Ectodermal cell (in vitro differentiated cells): ENCODE data around the gene CEP41.

ENCODE experiments used
- H3K27ac ChIP-seq: 2 replicates; pipeline ENCODE4 v1.7.0; 2013; ENCODE audit warnings: mild to moderate bottlenecking, low read depth, low read length; ENCODE audit not compliant: insufficient read depth, poor library complexity, severe bottlenecking
- H3K27me3 ChIP-seq: 2 replicates; pipeline ENCODE4 v1.7.0; 2013; ENCODE audit warnings: mild to moderate bottlenecking, low read length; ENCODE audit not compliant: insufficient read depth, control insufficient read depth, poor library complexity, severe bottlenecking
- H3K36me3 ChIP-seq: one replicate; pipeline ENCODE4 v1.7.0; 2013; ENCODE audit warnings: low read length; ENCODE audit not compliant: control insufficient read depth, insufficient read depth
- H3K4me1 ChIP-seq: one replicate; pipeline ENCODE4 v1.7.0; 2013; ENCODE audit warnings: low read length; ENCODE audit not compliant: control insufficient read depth, insufficient read depth
- H3K4me3 ChIP-seq: 2 replicates; pipeline ENCODE4 v1.7.0; 2013; ENCODE audit warnings: low read depth, low read length, control low read depth; ENCODE audit not compliant: insufficient read depth
- H3K9me3 ChIP-seq: 2 replicates; pipeline ENCODE4 v1.7.0; 2013; ENCODE audit warnings: mild to moderate bottlenecking, low read length, moderate library complexity; ENCODE audit not compliant: control insufficient read depth
- WGBS, 2 experiments: methylation state at CpG; one replicate each; pipeline ENCODE4 v1.1.7; 2013; ENCODE audit warnings: missing lambda C conversion rate in 2 of 2; 5-methylcytosine and 5-hydroxymethylcytosine counted together

Gene CEP41

GRCh38 chr7:130356876-130357611 is 83.8 kb downstream of the CEP41 start:
- Histone ChIP-seq H3K4me3 (no peak overlapping the region), H3K27ac (peak overlapping the region; percentile 87), H3K36me3 (no peaks in the 10 kb centered on the region), H3K27me3 (no peaks in the 10 kb centered on the region), H3K9me3 (no peaks in the 10 kb centered on the region), H3K4me1 (peaks cover 30% of the 10 kb centered on the region)
- 87 to 90% methylated on average over 15 to 16 of the region's 16 CpGs for WGBS, 2 experiments

DNA sequence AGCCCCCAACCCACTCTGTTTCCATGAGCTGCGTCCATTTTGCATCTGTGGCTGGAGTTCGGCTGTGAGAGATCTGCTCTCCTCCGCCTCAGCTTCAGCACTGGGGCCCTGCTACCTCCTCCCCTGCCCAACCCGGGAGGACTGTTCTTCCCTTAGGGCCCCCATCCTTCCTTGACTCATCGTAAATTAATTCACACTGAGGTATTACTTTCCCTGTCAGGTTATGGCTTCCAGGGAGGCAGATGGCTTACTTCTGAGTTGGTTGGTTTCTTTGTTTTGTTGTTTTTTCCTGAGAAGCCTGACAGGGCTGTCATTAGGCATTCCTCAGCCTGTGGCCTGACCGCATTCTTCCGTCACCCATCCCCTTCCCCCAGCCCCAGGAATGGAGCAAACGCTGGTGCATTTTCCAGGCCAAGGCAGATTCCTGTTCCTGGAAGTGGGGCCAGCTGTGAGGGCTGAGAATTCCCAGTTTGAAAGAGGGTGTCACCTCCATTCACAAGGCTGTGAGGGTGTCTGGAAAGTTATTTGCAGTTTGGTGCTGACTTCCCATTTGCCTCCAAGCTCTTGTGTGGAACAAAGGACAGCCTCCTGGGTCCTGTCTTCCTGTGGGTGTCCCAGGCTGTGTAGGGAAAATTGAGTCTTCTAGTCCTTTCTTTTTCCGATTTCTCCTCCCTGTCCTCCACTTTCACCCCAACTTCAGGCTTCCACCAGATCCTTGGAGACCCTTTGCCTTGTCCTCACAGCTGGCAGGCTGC is 84.5 kb downstream of the CEP41 start:
- H3K27me3 ChIP-seq, result no peaks in the 10 kb centered on the region
- H3K9me3 ChIP-seq, result no peaks in the 10 kb centered on the region
- WGBS, 2 experiments, result 44 to 49% methylated on average over 8 to 9 of the region's 9 CpGs
- no peaks in the 10 kb centered on the region for H3K36me3 ChIP-seq
- no peak overlapping the region for H3K4me3 ChIP-seq
- H3K4me1 ChIP-seq, result peaks cover 37% of the 10 kb centered on the region
- H3K27ac ChIP-seq, result peak overlapping the region; percentile 87

- Histone ChIP-seq H3K4me3 (no peak overlapping the region), H3K4me1 (peaks cover 51% of the 10 kb centered on the region), H3K27me3 (no peaks in the 10 kb centered on the region), H3K27ac (no peak overlapping the region), H3K36me3 (no peaks in the 10 kb centered on the region), H3K9me3 (no peaks in the 10 kb centered on the region)
- WGBS, 2 experiments, result 90 to 93% methylated on average over 7 of the region's 7 CpGs
Measured at GRCh38 chr7:130353196-130353595, 87.6 kb downstream of the CEP41 start.

GRCh38 chr7:130352194-130353074 is 88.4 kb downstream of the CEP41 start:
- H3K4me3 ChIP-seq, result no peak overlapping the region
- no peaks in the 10 kb centered on the region for H3K9me3 ChIP-seq
- 64 to 67% methylated on average over 20 of the region's 20 CpGs for WGBS, 2 experiments
- no peaks in the 10 kb centered on the region for H3K27me3 ChIP-seq
- no peaks in the 10 kb centered on the region for H3K36me3 ChIP-seq
- peak overlapping the region; percentile 73 for H3K27ac ChIP-seq
- peaks cover 51% of the 10 kb centered on the region for H3K4me1 ChIP-seq

- Histone ChIP-seq H3K4me3 (no peak overlapping the region), H3K4me1 (peaks cover 47% of the 10 kb centered on the region), H3K27ac (peak overlapping the region; percentile 73), H3K9me3 (no peaks in the 10 kb centered on the region), H3K36me3 (no peaks in the 10 kb centered on the region), H3K27me3 (no peaks in the 10 kb centered on the region)
- 53% methylated on average over 6 of the region's 6 CpGs for WGBS, 2 experiments
Measured at GRCh38 chr7:130351791-130352090, 89.1 kb downstream of the CEP41 start.

DNA sequence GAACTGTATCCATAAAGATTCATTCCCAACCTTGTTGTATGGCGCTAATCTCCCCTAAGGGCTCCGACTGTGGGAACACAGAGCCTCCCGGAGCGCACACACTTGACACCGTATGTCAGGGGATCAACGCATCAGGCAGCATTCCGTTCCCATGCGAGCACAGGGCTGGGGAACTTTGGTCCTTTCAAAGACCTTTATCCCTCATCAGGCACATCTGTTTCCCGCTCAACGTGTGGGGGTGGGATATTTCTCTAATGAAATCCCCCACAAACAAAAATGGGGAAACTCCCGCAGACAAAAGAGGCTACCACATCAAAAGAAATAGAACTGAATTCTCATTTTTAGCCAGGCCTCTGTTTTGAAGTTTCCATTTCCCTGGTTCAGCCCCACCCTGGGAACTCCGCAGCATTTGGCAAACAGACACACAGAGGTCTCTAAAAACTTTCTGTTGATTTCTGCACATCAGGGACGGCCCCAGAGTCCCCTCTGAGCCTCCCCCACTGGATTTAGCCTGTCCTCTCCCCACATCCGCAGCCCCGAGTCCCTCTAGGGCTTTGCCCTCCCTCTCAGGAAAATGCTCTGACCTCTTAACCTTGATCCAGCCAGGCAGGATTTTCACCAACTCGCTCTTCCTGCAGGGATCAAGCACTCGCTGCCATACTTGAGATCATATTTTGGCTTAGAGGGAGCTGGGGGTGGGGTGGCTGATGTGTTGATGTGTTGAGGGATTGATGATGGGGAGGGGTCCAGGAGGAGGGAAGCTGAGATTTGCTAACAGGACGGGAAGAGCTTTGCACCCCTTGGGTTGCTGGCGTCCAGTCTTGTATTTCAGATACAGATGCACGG is 89.6 kb downstream of the CEP41 start:
- H3K27me3 ChIP-seq, result no peaks in the 10 kb centered on the region
- peak overlapping the region; percentile 78 for H3K27ac ChIP-seq
- no peaks in the 10 kb centered on the region for H3K36me3 ChIP-seq
- peaks cover 47% of the 10 kb centered on the region for H3K4me1 ChIP-seq
- no peak overlapping the region for H3K4me3 ChIP-seq
- 64 to 66% methylated on average over 18 to 20 of the region's 20 CpGs for WGBS, 2 experiments
- no peaks in the 10 kb centered on the region for H3K9me3 ChIP-seq

GRCh38 chr7:130349911-130350782 is 90.7 kb downstream of the CEP41 start:
- 57 to 61% methylated on average over 16 of the region's 16 CpGs for WGBS, 2 experiments
- Histone ChIP-seq H3K4me1 (peaks cover 48% of the 10 kb centered on the region), H3K36me3 (no peaks in the 10 kb centered on the region), H3K4me3 (no peak overlapping the region), H3K27ac (peak overlapping the region; percentile 78), H3K27me3 (no peaks in the 10 kb centered on the region), H3K9me3 (no peaks in the 10 kb centered on the region)

- peaks cover 42% of the 10 kb centered on the region for H3K4me1 ChIP-seq
- H3K4me3 ChIP-seq, result no peak overlapping the region
- WGBS, 2 experiments, result 89 to 93% methylated on average over 12 of the region's 12 CpGs
- no peaks in the 10 kb centered on the region for H3K36me3 ChIP-seq
- H3K27me3 ChIP-seq, result no peaks in the 10 kb centered on the region
- H3K9me3 ChIP-seq, result no peaks in the 10 kb centered on the region
- no peak overlapping the region for H3K27ac ChIP-seq
Measured at GRCh38 chr7:130346941-130347340, 93.9 kb downstream of the CEP41 start.
